Ishikawa (cell line): ENCODE measurements around the gene GALT.

Experiments used
- CEBPB ChIP-seq: IDR thresholded peaks from 2 replicates; pipeline ENCODE4 v1.6.1; 2012
- TEAD4 ChIP-seq: IDR thresholded peaks from 2 replicates; pipeline ENCODE4 v1.6.1; 2012

DNA sequence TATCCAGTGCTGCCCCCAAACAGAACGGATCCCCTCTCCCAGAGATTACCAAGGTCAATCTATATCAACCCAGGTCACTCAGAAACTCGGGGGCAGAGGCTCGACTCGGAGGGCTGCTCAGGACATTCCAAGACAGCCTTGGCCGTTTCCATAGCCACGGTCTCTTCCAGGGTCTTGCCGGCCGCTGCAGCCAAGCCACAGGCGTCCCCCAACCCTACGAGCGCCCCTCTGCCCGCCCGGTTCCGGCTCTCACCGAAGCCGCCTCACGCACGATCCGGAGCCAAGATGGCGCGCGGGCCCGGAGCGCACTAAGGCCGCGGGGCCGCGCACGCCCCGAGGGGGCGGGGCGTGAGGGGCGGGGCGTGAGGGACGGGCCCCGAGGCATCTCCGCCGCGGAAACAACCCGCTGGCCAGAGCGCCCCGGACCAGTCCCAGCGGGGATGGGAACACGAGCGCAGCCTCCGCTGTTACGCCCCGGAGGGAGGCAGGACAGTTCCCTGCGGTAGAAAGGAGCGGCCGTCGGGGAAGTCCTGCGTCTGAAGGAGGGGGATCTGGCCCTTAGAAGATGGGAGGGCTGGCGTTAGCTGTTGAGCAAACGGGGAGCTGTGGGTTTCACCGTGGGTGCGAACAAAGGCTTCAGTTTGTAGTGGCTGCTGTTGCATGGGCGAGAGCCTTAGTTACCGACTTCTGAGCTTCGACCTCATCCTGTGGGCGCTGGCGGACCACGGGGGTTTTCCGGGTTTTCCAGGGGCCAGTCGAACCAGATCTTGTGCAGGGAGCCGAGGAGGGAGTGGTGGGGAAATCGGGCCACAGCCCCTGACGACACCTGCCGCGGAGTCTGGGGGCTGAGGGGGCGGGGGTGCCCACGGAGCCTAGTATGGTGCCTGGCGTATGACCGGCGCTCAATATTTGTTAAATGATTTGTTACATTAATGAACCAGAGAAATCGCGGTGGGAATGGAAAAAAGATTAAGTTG lies 34.4 kb upstream of the GALT start, which contains the start of gene RPP25L:
- TF ChIP-seq TEAD4 (peak; percentile 4; the same call in 1 of the 2 replicates), CEBPB (no peak)
